Adrenal gland (tissue), 12 donors: ENCODE results near the gene MLLT3. TPM values are rescaled to one million over a fixed set of nuclear protein-coding genes. Genes with fewer than 3 reads are reported as not detected.

Experiments used
- DNase-seq, 7 donors: peaks; one replicate each; pipeline ENCODE4 v3.0.0-alpha.2; 2019 to 2020
- H3K27ac ChIP-seq, 5 donors: fragments of 200-600 bp; sonication (generic) in 4 of 5; 1 replicate in 3 of 5; 2 replicates in 2 of 5; pipeline versions ENCODE4 v1.5.1 to v1.8.0; 2016 to 2020; ENCODE audit warnings: mild to moderate bottlenecking in 1 of 5
- H3K27me3 ChIP-seq: fragments of 200-600 bp; 2 replicates; pipeline ENCODE4 v1.8.0; 2021
- H3K36me3 ChIP-seq, 2 donors: fragments of 200-600 bp; replicated peaks in 1 of 2; 1 replicate in 1 of 2; 2 replicates in 1 of 2; pipeline versions ENCODE4 v1.5.1 to v1.8.0; 2018 to 2022
- H3K4me1 ChIP-seq, 2 donors: fragments of 200-600 bp; replicated peaks in 1 of 2; 1 replicate in 1 of 2; 2 replicates in 1 of 2; pipeline versions ENCODE4 v1.5.1 to v1.8.0; 2018 to 2021
- H3K4me3 ChIP-seq, 4 donors: fragments of 200-600 bp; sonication (generic) in 3 of 4; one replicate each; pipeline ENCODE4 v1.5.1; 2016 to 2018
- H3K9me3 ChIP-seq, 3 donors: fragments of 200-600 bp; sonication (generic) in 1 of 3; replicated peaks in 1 of 3; 1 replicate in 2 of 3; 2 replicates in 1 of 3; pipeline versions ENCODE4 v1.5.1 to v1.8.0; 2016 to 2021
- CTCF ChIP-seq, 6 experiments: fragments of 450-650 bp in 4 of 6; fragments of 200-600 bp in 2 of 6; sonication (generic) in 1 of 6; IDR thresholded peaks; 1 replicate in 5 of 6; 2 replicates in 1 of 6; pipeline versions ENCODE4 v1.5.1 to v1.8.0; 2016 to 2021; ENCODE audit warnings: antibody characterized with exemption in 6 of 6, mild to moderate bottlenecking in 2 of 6, moderate library complexity in 1 of 6
- POLR2A ChIP-seq, 2 donors: fragments of 450-650 bp; IDR thresholded peaks; one replicate each; pipeline ENCODE4 v1.6.1; 2017; ENCODE audit warnings: antibody characterized with exemption in 2 of 2, mild to moderate bottlenecking in 2 of 2, moderate library complexity in 1 of 2
- WGBS, 4 donors: extraction: QIAGEN DNeasy Blood & Tissue Kit in 2 of 4; methylation state at CpG; one replicate each; pipeline versions ENCODE4 v1.1.5 to v1.1.7; 2013 to 2017; 5-methylcytosine and 5-hydroxymethylcytosine counted together
- intact Hi-C, 2 donors: fragments of 100-400 bp; cut with DNase I; formaldehyde crosslinking; loops; one replicate each; pipeline versions ENCODE4 v1.14.1 to v1.15.0; 2022 to 2023
- polyA plus RNA-seq, 3 donors: library from polyadenylated mRNA; stranded (reverse); fragments of 200-250 nt in 2 of 3; fragments of 350-450 nt in 1 of 3; fragmentation: Illumina TruSeq in 1 of 3; extraction: RNeasy Lipid Tissue Mini Kit (QIAGEN cat#74804) in 1 of 3; gene quantifications; one replicate each; pipeline ENCODE4 v1.2.3, GENCODE V29; 2013 to 2014
- total RNA-seq, 9 donors: library from RNA; depleted of rRNA in 4 of 9; stranded (reverse); fragments of >200 nt in 4 of 9; fragments of 120-200 nt in 1 of 9; fragmentation: NEBNext Ultra II Directional in 1 of 9; extraction: Animal tissue kit (Norgen Biotek cat#: 25700) in 1 of 9; gene quantifications; one replicate each; pipeline versions ENCODE4 v1.1.0 to v1.2.4, GENCODE V29; 2013 to 2023
- donor health status: healthy with polysubstance abuse.
- donor health status: Bipolar disorder and iron deficiency.
- donor health status: DM: yes; HTN: yes; CAD: no.
- donor health status: DM: no; HTN: no; CAD: no.
- donor health status: DM: no; HTN: no; CAD: no.
- donor health status: DM: yes; HTN: yes; CAD: no.

The MLLT3 gene
- total and polyA plus RNA-seq, 12 donors: 11.0 to 37.7 (median 17.9) TPM

- Histone ChIP-seq H3K27me3 (no peaks in the 10 kb centered on the region), H3K9me3 (no peaks in the 10 kb centered on the region), H3K4me3 (no peak overlapping the region), H3K27ac (no peak overlapping the region), H3K4me1 (peaks cover 0 to 5% of the 10 kb centered on the region in 2 donors), H3K36me3 (no peaks in the 10 kb centered on the region)
- no peak for DNase-seq
- 46 to 63% (median 49%) methylated on average over 2 of the region's 2 CpGs for WGBS, 4 donors
- no peak for TF ChIP-seq CTCF (IDR thresholded peaks at IDR 0.05)
- no peak for TF ChIP-seq POLR2A (IDR thresholded peaks at IDR 0.05)
- intact Hi-C loops: no loop called here
Measured at GRCh38 chr9:20632705-20633104, 10.4 kb upstream of the MLLT3 start.

GRCh38 chr9:20630241-20630943 lies 8.1 kb upstream of the MLLT3 start:
- no peak for DNase-seq
- no peak overlapping the region for H3K4me3 ChIP-seq
- no peaks in the 10 kb centered on the region for H3K9me3 ChIP-seq
- intact Hi-C loops: no loop called here
- H3K36me3 ChIP-seq: no peaks in the 10 kb centered on the region
- 34 to 42% (median 35%) methylated on average over 4 of the region's 4 CpGs for WGBS, 4 donors
- TF ChIP-seq POLR2A (IDR thresholded peaks at IDR 0.05): no peak
- no peak for TF ChIP-seq CTCF (IDR thresholded peaks at IDR 0.05)
- H3K27me3 ChIP-seq: no peaks in the 10 kb centered on the region
- no peak overlapping the region for H3K27ac ChIP-seq
- peaks cover 0 to 5% of the 10 kb centered on the region in 2 donors for H3K4me1 ChIP-seq

- peak overlapping the region in 1 of 4 donors; percentile 84 for H3K4me3 ChIP-seq
- intact Hi-C loops: loop anchor here in 1 of 2 donors (10.0 kb wide), 3 partner anchors 50 to 480 kb away; no protein-coding TSS in a partner anchor
- H3K27me3 ChIP-seq: no peaks in the 10 kb centered on the region
- H3K36me3 ChIP-seq: no peaks in the 10 kb centered on the region
- no peak for TF ChIP-seq CTCF (IDR thresholded peaks at IDR 0.05)
- TF ChIP-seq POLR2A (IDR thresholded peaks at IDR 0.05): no peak
- no peak for DNase-seq
- H3K4me1 ChIP-seq: peaks cover 5 to 9% of the 10 kb centered on the region in 2 donors
- no peak overlapping the region for H3K27ac ChIP-seq
- no peaks in the 10 kb centered on the region for H3K9me3 ChIP-seq
- WGBS, 4 donors: 46 to 56% (median 49%) methylated on average over 2 of the region's 2 CpGs
Measured at GRCh38 chr9:20625003-20625349, 2.7 kb upstream of the MLLT3 start.

GRCh38 chr9:20624201-20625002 lies 2.1 kb upstream of the MLLT3 start:
- Histone ChIP-seq H3K4me3 (peak overlapping the region in 2 of 4 donors; percentile 84 to 91), H3K9me3 (no peaks in the 10 kb centered on the region), H3K36me3 (no peaks in the 10 kb centered on the region), H3K27me3 (no peaks in the 10 kb centered on the region), H3K27ac (no peak overlapping the region), H3K4me1 (peaks cover 9 to 11% of the 10 kb centered on the region in 2 donors)
- WGBS, 4 donors: 23 to 31% (median 24%) methylated on average over 21 of the region's 21 CpGs
- intact Hi-C loops: loop anchor here in 1 of 2 donors (5.0 to 10.0 kb wide), 4 partner anchors 50 to 480 kb away; no protein-coding TSS in a partner anchor
- peak; percentile 54 to 83 (median 64) for DNase-seq
- TF ChIP-seq CTCF (IDR thresholded peaks at IDR 0.05) (peak; percentile 50 to 83 (median 74)), POLR2A (IDR thresholded peaks at IDR 0.05) (no peak)
